GM12878 (cell line): Measurements from ENCODE around the gene GORASP2. TPM values are rescaled to one million over a fixed set of nuclear protein-coding genes. Genes with fewer than 3 reads are reported as not detected.

Experiments
- BCL11A ChIP-seq: IDR thresholded peaks from 2 replicates; pipeline ENCODE4 v1.6.1; 2011; ENCODE audit warnings: low read depth, low read length
- CBX5 ChIP-seq: sonication (generic); IDR thresholded peaks from 2 replicates; pipeline ENCODE4 v1.6.1; 2016; ENCODE audit warnings: low read depth, moderate library complexity, mild to moderate bottlenecking, inconsistent platforms
- GATAD2B ChIP-seq: fragments of 450-650 bp; conservative IDR thresholded peaks from 2 replicates; pipeline ENCODE4 v1.6.1; 2017; ENCODE audit warnings: low read depth, mild to moderate bottlenecking, moderate library complexity
- HDAC6 ChIP-seq: fragments of 200-600 bp; sonication (generic); IDR thresholded peaks from one replicate; pipeline ENCODE4 v1.8.0; 2017; ENCODE audit warnings: antibody characterized with exemption; ENCODE audit not compliant: unreplicated experiment
- HDGF ChIP-seq: fragments of 450-650 bp; IDR thresholded peaks from 2 replicates; pipeline ENCODE4 v1.6.1; 2016; ENCODE audit warnings: antibody characterized with exemption
- IKZF2 ChIP-seq, 2 experiments: fragments of 450-650 bp; IDR thresholded peaks; 2 replicates each; pipeline ENCODE4 v1.6.1; 2017; ENCODE audit warnings: mild to moderate bottlenecking in 2 of 2, moderate library complexity in 2 of 2
- MTA2 ChIP-seq: fragments of 450-650 bp; IDR thresholded peaks from 2 replicates; pipeline ENCODE4 v1.6.1; 2016; ENCODE audit warnings: low read depth, mild to moderate bottlenecking, moderate library complexity
- NR2C1 ChIP-seq: fragments of 450-650 bp; IDR thresholded peaks from 2 replicates; pipeline ENCODE4 v1.6.1; 2017; ENCODE audit warnings: antibody characterized with exemption, mild to moderate bottlenecking, moderate library complexity
- SIX5 ChIP-seq: IDR thresholded peaks from 2 replicates; pipeline ENCODE4 v1.6.1; 2011; ENCODE audit warnings: mild to moderate bottlenecking, low read depth, low read length, moderate library complexity; ENCODE audit not compliant: severe bottlenecking
- STAT1 ChIP-seq: fragments of 450-650 bp; conservative IDR thresholded peaks from 2 replicates; pipeline ENCODE4 v1.6.1; 2014; ENCODE audit warnings: antibody characterized with exemption, mild to moderate bottlenecking
- TCF3 ChIP-seq: IDR thresholded peaks from 2 replicates; pipeline ENCODE4 v1.6.1; 2012; ENCODE audit warnings: low read depth, mild to moderate bottlenecking, low read length, borderline replicate concordance; ENCODE audit not compliant: insufficient read depth
- ZSCAN29 ChIP-seq: fragments of 450-650 bp; IDR thresholded peaks from 2 replicates; pipeline ENCODE4 v1.6.1; 2017; ENCODE audit warnings: mild to moderate bottlenecking, moderate library complexity
- polyA plus RNA-seq, 11 experiments: library from polyadenylated mRNA; depleted of rRNA in 4 of 11; unstranded in 6 of 11; stranded (reverse) in 5 of 11; fragments of >200 nt; fragmentation: Nextera tagmentation in 4 of 11; fragmentation: Illumina TruSeq in 1 of 11; extraction: Ambion mirVana in 4 of 11; extraction: Trizol in 1 of 11; gene quantifications; 1 replicate in 1 of 11; 2 replicates in 10 of 11; pipeline versions ENCODE4 v1.2.1 to v1.2.3, GENCODE V29; 2011 to 2016; ENCODE audit warnings: inconsistent platforms in 2 of 11, missing spikeins in 2 of 11, low read depth in 1 of 11
- total RNA-seq, 4 experiments: library from RNA; depleted of rRNA in 3 of 4; stranded (reverse); fragments of >200 nt in 3 of 4; fragmentation: Illumina TruSeq in 1 of 4; extraction: Trizol in 1 of 4; gene quantifications; 2 replicates each; pipeline versions ENCODE4 v1.2.1 to v1.2.3, GENCODE V29; 2013 to 2021
- TF ChIP-seq, protein P1 (sequence below): IDR thresholded peaks from 2 replicates; pipeline ENCODE4 v1.6.1; 2012; ENCODE audit warnings: mild to moderate bottlenecking, low read depth, low read length
- TF ChIP-seq, protein P2 (sequence below): IDR thresholded peaks from 2 replicates; pipeline ENCODE4 v1.6.1; 2011; ENCODE audit warnings: mild to moderate bottlenecking, low read depth, low read length, moderate library complexity; ENCODE audit not compliant: insufficient replicate concordance
- TF ChIP-seq, protein P3 (sequence below): IDR thresholded peaks from 2 replicates; pipeline ENCODE4 v1.6.1; 2011; ENCODE audit warnings: borderline replicate concordance, low read depth, mild to moderate bottlenecking, moderate library complexity, mixed read lengths, low read length; ENCODE audit not compliant: insufficient read depth; ENCODE audit errors: extremely low read length

The GORASP2 gene
- total and polyA plus RNA-seq, 10 of the 15 experiments (the other 5 are each of a cell fraction or from before 2014, with no cell fraction given) = 26.3 to 169 (median 103) TPM

DNA sequence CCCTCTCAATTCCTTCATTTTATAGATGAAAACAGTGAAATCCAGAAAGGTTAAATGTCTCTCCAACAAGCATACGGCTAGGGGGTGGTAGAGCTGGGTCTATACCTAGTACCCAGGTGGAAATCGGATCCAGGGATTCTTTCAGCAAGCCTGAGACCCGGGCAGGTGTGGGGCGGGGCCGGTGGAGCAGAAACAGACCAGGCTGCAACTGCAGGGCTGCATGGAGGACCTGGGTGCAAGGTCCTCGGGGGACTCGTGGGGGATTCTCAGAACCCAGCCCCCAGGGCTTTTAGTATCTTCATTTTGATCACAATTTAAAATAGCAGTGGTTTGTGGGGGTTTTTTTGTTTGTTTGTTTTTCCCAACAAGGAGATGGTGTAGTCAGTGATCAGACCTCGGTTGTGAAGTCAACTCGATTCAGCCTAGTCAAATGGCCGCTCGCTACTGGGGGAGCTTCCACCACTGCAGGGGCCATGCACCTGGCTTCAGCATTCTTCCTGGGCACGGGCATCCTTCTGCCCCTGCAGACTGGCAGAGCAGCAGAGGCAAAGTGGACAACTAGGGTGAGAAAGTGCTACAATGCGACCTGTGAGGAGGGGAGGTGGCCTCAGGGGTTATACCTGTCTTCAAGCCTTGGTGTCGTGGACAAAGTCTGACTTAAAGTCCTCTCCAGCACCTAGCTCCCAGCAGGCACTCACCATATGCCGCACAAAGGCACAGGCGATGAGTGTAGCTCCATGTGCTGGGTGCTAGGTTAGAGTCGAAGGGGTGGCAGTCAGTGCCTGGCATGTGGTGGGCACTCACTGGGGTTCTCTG lies 46.3 kb downstream of the GORASP2 start (continued):
- TF ChIP-seq, protein P1, sequence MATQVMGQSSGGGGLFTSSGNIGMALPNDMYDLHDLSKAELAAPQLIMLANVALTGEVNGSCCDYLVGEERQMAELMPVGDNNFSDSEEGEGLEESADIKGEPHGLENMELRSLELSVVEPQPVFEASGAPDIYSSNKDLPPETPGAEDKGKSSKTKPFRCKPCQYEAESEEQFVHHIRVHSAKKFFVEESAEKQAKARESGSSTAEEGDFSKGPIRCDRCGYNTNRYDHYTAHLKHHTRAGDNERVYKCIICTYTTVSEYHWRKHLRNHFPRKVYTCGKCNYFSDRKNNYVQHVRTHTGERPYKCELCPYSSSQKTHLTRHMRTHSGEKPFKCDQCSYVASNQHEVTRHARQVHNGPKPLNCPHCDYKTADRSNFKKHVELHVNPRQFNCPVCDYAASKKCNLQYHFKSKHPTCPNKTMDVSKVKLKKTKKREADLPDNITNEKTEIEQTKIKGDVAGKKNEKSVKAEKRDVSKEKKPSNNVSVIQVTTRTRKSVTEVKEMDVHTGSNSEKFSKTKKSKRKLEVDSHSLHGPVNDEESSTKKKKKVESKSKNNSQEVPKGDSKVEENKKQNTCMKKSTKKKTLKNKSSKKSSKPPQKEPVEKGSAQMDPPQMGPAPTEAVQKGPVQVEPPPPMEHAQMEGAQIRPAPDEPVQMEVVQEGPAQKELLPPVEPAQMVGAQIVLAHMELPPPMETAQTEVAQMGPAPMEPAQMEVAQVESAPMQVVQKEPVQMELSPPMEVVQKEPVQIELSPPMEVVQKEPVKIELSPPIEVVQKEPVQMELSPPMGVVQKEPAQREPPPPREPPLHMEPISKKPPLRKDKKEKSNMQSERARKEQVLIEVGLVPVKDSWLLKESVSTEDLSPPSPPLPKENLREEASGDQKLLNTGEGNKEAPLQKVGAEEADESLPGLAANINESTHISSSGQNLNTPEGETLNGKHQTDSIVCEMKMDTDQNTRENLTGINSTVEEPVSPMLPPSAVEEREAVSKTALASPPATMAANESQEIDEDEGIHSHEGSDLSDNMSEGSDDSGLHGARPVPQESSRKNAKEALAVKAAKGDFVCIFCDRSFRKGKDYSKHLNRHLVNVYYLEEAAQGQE = no peak
- TF ChIP-seq NR2C1 = no peak
- TF ChIP-seq, protein P2, sequence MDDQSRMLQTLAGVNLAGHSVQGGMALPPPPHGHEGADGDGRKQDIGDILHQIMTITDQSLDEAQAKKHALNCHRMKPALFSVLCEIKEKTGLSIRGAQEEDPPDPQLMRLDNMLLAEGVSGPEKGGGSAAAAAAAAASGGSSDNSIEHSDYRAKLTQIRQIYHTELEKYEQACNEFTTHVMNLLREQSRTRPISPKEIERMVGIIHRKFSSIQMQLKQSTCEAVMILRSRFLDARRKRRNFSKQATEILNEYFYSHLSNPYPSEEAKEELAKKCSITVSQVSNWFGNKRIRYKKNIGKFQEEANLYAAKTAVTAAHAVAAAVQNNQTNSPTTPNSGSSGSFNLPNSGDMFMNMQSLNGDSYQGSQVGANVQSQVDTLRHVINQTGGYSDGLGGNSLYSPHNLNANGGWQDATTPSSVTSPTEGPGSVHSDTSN = no peak
- no peak for TF ChIP-seq GATAD2B
- TF ChIP-seq HDGF = no peak
- no peak for TF ChIP-seq CBX5
- TF ChIP-seq SIX5 = no peak
- no peak for TF ChIP-seq IKZF2 (IDR thresholded peaks at IDR 0.05)
- TF ChIP-seq, protein P3, sequence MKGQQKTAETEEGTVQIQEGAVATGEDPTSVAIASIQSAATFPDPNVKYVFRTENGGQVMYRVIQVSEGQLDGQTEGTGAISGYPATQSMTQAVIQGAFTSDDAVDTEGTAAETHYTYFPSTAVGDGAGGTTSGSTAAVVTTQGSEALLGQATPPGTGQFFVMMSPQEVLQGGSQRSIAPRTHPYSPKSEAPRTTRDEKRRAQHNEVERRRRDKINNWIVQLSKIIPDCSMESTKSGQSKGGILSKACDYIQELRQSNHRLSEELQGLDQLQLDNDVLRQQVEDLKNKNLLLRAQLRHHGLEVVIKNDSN = no peak
- TF ChIP-seq ZSCAN29 = no peak
- no peak for TF ChIP-seq MTA2
- no peak for TF ChIP-seq BCL11A
- no peak for TF ChIP-seq STAT1
- TF ChIP-seq TCF3 = no peak
- TF ChIP-seq HDAC6 = no peak
